Activated effector memory CD4-positive, alpha-beta T cell treated with Interleukin-2 at 50 U/mL for 16 hours (primary cell): Measurements from ENCODE around the gene SELENOF.
A peak's percentile ranks its signal among the peaks of the same experiment; 100 is the strongest.
"Not testable (repeated sequence)": the region's sequence is repeated elsewhere in the genome, so short reads cannot be mapped to it uniquely, and the experiment has no call there.

ENCODE experiments used
- DNase-seq: peaks from one replicate; pipeline ENCODE4 v3.0.0-alpha.2; 2020

SELENOF gene

GRCh38 chr1:86915737-86916235 lies 1.9 kb upstream of the SELENOF start:
- no peak for DNase-seq

- DNase-seq: peak; percentile 38
These were observed 1.2 kb upstream of the SELENOF start for GRCh38 chr1:86914998-86915736.

DNA sequence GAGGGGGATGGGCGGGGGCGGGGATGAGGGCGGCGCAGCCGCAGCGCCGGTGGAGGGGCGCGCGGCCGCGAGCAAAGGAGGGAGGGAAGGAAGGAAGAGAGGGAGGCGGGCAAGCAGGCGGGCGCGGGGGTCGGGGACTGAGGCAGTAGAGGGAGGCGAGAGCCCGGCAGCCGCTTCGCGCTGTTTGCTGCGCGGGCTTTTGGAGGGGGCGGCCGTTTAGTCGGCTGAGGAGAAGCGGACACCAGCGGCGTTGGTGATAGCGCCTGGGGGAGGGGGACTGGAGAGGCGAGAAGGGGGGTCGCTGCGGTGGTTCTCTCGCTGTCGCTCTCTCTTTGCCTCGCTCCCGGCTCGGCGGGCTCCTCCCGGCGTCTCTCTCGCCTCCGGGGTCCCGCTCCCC lies 673 bp upstream of the SELENOF start, which contains the start of gene HS2ST1:
Gene HS2ST1, plus strand, starts transcription at position 35 of the 397 bp plus-strand sequence.
- DNase-seq: no peak

- DNase-seq: peak; percentile 5
These were observed 479 bp downstream of the SELENOF start for GRCh38 chr1:86913399-86913895.

GRCh38 chr1:86912281-86912900 lies 1.5 kb downstream of the SELENOF start:
- DNase-seq: no peak

DNA sequence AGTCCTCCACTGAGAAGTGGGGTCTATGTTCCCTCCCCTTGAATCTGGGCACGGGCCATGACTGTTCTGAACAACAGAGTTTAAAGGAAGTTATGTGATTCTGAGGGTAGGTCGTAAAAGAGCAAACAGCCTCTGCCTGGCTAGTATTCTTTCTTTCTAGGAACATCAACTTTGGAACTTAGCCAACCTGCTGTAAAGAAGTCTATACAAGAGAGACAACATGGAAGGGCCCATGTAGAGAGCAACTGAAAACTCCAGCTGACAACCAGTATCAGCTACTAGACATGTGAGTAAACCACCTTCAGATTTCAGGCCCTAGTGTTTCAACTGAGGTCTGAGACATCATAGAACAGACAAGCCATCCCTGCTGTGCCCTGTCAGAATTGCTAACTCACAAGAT lies 7.5 kb downstream of the SELENOF start:
- DNase-seq: no peak

- DNase-seq: no peak
These were observed 8.1 kb downstream of the SELENOF start for GRCh38 chr1:86905875-86906274.

DNA sequence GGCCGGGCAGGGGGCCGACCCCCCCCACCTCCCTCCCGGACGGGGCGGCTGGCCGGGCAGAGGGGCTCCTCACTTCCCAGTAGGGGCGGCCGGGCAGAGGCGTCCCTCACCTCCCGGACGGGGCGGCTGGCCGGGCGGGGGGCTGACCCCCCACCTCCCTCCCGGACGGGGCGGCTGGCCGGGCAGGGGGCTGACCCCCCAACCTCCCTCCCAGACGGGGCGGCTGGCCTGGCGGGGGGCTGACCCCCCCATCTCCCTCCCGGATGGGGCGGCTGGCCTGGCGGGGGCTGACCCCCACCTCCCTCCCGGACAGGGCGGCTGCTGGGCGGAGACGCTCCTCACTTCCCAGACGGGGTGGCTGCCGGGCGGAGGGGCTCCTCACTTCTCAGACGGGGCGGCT lies 14.5 kb downstream of the SELENOF start:
- DNase-seq: not testable (repeated sequence)

- DNase-seq: no peak
These were observed 25.6 kb downstream of the SELENOF start for GRCh38 chr1:86888327-86888726.

DNA sequence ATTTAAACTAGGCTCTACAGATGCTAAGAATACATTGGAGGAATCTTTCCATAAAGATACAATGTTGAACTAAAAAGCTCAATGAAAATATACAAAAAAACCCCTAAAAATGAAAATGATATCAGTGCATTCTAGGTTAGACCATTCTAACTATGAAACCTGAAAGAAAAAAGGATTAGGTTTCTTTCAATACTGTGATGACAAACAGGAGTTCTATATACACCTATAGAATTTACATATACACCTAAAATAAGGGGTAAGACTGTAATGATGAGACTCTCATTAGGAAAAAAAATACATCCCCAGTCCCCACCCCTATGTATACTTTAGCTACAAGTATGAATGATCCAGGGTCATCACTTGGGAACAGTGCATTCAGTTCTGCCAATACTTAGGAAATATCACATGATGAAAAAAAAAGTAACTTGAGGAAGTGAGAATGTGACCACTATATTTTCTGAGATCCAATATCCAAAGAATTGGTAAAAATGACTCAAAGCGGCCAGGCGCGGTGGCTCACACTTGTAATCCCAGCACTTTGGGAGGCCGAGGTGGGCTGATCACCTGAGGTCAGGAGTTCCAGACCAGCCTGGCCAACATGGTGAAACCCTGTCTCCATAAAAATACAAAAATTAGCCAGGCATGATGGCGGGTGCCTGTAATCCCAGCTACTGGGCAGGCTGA lies 26.3 kb downstream of the SELENOF start:
- no peak for DNase-seq

DNA sequence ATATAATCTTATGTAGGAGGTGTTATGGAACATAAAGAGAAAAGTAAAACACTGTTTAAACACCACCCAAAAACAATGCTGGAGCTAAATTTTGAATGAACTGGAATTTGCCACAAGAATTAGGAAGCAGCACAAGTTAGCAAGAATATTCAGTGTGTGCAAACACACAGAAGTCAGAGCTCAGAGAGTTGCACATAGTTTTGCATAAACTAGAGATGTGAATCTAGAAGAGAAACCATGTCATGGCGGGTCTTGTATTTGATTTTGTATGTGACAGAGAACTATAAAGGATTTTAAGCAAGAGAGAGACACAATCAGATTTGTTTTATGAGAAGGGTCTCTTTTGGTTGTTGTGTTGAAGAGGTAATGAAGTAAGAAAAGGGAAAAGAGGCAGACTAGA lies 38.2 kb downstream of the SELENOF start:
- no peak for DNase-seq

DNA sequence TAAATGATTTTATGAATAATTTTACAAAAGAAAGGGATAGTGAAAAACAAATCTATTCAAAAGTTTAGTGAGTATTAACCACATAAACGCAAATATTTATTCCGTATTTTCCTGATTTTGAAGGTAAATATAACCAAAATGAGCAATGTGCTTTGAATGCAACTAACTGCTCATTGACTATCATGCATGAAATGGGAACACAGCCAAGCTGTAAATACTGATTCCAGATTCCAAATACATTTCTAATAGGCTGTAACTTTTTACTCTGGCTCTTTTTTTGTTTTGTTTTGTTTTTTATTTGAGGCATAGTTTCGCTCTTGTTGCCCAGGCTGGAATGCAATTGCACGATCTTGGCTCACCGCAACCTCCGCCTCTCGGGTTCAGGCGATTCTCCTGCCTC lies 41.8 kb downstream of the SELENOF start:
- no peak for DNase-seq

DNA sequence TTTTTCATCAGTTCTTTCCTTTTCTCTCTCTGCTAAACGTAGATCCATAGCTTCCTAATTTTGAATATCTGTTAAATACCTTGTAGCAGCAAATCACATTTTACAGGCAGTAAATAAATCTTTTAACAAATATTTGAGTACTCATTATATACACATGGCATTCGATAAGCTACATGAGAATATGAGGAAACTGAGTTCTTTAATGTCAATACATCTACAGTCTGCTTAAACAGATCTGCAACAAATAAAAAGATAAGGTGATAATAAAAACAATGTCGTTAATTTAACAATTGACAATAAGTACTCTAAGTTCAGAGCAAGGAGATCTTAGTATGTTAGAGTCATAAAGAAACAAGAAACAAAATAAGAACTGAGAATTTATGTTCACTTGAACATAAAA lies 42.9 kb downstream of the SELENOF start:
- DNase-seq: no peak

- no peak for DNase-seq
These were observed 45.4 kb downstream of the SELENOF start for GRCh38 chr1:86868477-86868876.

GRCh38 chr1:86867278-86867677 lies 46.6 kb downstream of the SELENOF start:
- DNase-seq: not testable (repeated sequence)

DNA sequence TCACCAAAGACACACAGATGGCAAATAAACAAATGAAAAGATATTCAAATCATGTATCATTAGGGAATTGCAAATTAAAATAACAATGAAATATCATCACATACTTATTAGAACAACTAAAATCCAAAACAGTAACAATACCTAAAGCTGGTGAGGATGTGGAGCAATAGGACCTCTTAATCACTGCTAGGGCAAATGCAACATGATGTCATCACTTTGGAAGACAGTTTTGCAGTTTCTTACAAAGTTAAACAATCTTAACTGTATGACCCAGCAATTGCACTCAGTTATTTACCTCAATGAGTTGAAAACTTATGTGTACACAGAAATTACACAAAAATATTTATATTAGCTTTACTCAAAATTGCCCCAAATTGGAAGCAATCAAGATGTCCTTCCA lies 47.3 kb downstream of the SELENOF start:
- DNase-seq: no peak

DNA sequence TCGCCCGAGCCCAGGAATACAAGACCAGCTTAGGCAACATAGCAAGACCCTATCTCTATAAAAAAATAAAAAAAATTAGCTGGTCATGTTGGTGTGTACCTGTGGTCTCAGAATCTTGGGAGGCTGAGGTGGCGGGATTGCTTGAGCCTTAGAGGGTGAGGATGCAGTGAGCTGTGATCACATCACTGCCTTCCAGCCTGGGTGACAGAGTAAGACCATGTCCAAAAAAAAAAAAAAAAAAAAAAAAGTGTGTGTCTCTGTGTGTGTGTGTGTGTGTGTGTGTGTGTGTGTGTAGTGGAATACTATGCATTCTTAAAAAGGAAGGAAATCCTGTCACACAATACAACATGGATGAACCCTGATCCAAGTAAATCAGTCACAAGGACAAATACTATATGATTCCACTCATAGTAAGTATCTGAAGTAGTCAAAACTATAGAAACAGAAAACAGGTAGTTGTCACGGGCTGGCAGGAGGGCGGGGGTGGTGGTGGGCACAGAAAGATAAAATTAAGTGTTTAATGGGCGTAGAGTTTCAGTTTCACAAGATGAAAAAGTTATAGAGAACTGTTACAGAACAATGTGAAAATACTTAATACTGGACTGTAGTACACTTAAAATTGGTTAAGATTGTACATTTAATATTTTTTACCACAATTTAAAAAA lies 47.8 kb downstream of the SELENOF start:
- DNase-seq: no peak

GRCh38 chr1:86862920-86863319 lies 51.0 kb downstream of the SELENOF start:
- no peak for DNase-seq

- no peak for DNase-seq
These were observed 52.5 kb downstream of the SELENOF start for GRCh38 chr1:86861424-86861823.

- DNase-seq: no peak
These were observed 53.5 kb downstream of the SELENOF start for GRCh38 chr1:86860424-86860823.

GRCh38 chr1:86860020-86860419 lies 53.9 kb downstream of the SELENOF start:
- no peak for DNase-seq

DNA sequence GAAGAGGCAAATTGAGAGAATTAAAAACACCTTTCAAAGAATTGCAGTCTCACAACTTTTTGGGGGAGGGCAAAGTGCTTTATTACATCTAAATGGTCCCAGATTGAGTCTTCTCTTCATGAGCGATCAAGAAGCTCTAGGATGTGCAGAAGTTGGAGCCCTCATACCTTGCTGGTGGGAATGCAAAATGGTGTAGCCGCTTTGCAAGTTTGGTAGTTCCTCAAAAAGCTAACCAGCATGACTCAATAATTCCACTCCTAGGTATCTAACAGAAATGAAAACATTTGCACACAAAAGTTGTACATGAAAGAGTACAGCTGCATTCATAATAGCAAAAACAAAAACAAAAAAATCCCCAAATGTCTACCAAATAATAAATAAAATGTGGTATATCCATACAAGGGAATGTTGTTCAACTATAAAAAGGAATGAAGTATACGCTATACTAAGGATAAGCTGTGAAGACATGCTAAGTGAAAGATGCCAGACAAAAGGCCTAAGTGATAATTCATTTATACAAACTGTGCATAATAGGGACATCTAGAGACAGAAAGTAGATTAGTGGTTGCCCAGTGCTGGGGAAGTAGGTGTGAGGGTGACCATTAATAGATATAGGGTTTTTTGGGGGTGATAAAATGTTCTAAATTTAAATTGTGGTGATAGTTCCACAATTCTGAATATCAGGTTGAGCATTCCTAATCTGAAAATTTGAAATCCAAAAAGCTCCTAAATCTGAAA lies 55.2 kb downstream of the SELENOF start:
- DNase-seq: no peak
